Testis (tissue), 3 donors: ENCODE results near the gene ADK. TPM values are rescaled to one million over a fixed set of nuclear protein-coding genes. Genes with fewer than 3 reads are reported as not detected.
"Not testable (repeated sequence)": the region's sequence is repeated elsewhere in the genome, so short reads cannot be mapped to it uniquely, and the experiment has no call there.

Experiments used
- DNase-seq: peaks from one replicate; pipeline ENCODE4 v3.0.0-alpha.2; 2019
- H3K27ac ChIP-seq, 2 donors: fragments of 200-600 bp; sonication (generic); one replicate each; pipeline ENCODE4 v1.5.1; 2019
- H3K27me3 ChIP-seq: fragments of 200-600 bp; sonication (generic); one replicate; pipeline ENCODE4 v1.5.1; 2019
- H3K36me3 ChIP-seq: fragments of 200-600 bp; sonication (generic); one replicate; pipeline ENCODE4 v1.5.1; 2017; ENCODE audit warnings: low read depth; ENCODE audit errors: missing control alignments
- H3K4me1 ChIP-seq: fragments of 200-600 bp; sonication (generic); one replicate; pipeline ENCODE4 v1.5.1; 2019
- H3K4me3 ChIP-seq, 2 donors: fragments of 200-600 bp; sonication (generic); one replicate each; pipeline ENCODE4 v1.5.1; 2017 to 2019
- H3K9me3 ChIP-seq: fragments of 200-600 bp; sonication (generic); one replicate; pipeline ENCODE4 v1.5.1; 2017
- POLR2A ChIP-seq: fragments of 450-650 bp; IDR thresholded peaks from one replicate; pipeline ENCODE4 v1.6.1; 2017; ENCODE audit warnings: antibody characterized with exemption, mild to moderate bottlenecking, moderate library complexity
- WGBS, 2 donors: methylation state at CpG; one replicate each; pipeline ENCODE4 v1.1.5; 2018; 5-methylcytosine and 5-hydroxymethylcytosine counted together
- intact Hi-C: fragments of 100-400 bp; cut with DNase I; formaldehyde crosslinking; loops from one replicate; pipeline ENCODE4 v1.15.1; 2023; ENCODE audit warnings: low total_unique reads
- polyA plus RNA-seq: library from polyadenylated mRNA; stranded (reverse); fragments of 350-450 nt; fragmentation: Illumina TruSeq; extraction: RNeasy Lipid Tissue Mini Kit (QIAGEN cat#74804); gene quantifications from one replicate; pipeline ENCODE4 v1.2.3, GENCODE V29; 2014; ENCODE audit warnings: low read depth, low replicate concordance; ENCODE audit not compliant: insufficient read depth
- total RNA-seq, 2 donors: library from RNA; depleted of rRNA; stranded (reverse); fragments of >200 nt; gene quantifications; one replicate each; pipeline ENCODE4 v1.2.3, GENCODE V29; 2016
- TF ChIP-seq, protein P1 (sequence below), 3 experiments: fragments of 450-650 bp in 2 of 3; fragments of 200-600 bp in 1 of 3; sonication (generic) in 1 of 3; IDR thresholded peaks; one replicate each; pipeline ENCODE4 v1.5.1; 2016 to 2019; ENCODE audit warnings: antibody characterized with exemption in 3 of 3, mild to moderate bottlenecking in 2 of 3, moderate library complexity in 1 of 3

The ADK gene
- total and polyA plus RNA-seq, 3 donors from 2014 or later: 23.3 to 61.8 (median 55.3) TPM

DNA sequence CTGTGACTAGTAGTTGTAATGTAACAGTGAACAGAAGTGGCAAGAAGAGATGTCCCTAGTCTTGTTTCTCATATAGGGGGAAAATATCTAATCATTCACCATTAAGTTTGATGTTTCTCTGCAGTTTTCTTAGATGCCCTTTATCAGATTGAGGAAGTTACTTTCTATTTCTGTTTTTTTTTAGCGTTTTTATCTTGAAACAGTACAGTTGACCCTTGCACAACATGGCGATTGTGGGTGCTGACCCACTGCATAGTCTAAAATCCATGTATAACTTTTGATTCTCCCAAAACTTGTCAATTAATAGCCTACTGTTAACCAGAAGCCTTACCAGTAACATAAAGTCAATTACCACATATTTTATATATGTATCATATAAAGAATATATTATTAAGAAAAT is 192.0 kb downstream of the ADK start:
- 82% methylated on average over 2 of the region's 2 CpGs for WGBS, 2 donors
- Histone ChIP-seq H3K4me3 (no peak overlapping the region), H3K36me3 (no peaks in the 10 kb centered on the region), H3K4me1 (no peaks in the 10 kb centered on the region), H3K9me3 (no peaks in the 10 kb centered on the region), H3K27me3 (no peaks in the 10 kb centered on the region), H3K27ac (no peak overlapping the region)
- no peak for DNase-seq
- intact Hi-C loops: no loop called here
- TF ChIP-seq POLR2A: no peak
- TF ChIP-seq, protein P1, sequence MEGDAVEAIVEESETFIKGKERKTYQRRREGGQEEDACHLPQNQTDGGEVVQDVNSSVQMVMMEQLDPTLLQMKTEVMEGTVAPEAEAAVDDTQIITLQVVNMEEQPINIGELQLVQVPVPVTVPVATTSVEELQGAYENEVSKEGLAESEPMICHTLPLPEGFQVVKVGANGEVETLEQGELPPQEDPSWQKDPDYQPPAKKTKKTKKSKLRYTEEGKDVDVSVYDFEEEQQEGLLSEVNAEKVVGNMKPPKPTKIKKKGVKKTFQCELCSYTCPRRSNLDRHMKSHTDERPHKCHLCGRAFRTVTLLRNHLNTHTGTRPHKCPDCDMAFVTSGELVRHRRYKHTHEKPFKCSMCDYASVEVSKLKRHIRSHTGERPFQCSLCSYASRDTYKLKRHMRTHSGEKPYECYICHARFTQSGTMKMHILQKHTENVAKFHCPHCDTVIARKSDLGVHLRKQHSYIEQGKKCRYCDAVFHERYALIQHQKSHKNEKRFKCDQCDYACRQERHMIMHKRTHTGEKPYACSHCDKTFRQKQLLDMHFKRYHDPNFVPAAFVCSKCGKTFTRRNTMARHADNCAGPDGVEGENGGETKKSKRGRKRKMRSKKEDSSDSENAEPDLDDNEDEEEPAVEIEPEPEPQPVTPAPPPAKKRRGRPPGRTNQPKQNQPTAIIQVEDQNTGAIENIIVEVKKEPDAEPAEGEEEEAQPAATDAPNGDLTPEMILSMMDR (IDR thresholded peaks at IDR 0.05): no peak

DNA sequence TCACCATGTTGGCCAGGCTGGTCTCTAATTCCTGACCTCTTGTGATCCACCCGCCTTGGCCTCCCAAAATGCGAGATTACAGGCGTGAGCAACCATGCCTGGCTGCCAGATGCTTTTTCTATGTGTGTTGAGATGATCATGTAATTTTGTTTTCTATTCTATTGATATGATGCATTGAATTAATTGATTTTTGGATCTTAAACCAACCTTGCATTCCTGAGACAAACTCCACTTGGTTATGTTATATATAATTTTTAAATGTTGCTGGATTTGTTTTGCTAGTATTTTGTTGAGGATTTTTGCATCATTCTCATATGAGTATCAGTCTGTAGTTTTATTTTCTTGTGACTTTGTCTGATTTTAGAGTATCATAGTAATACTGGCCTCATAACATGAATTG is 192.8 kb downstream of the ADK start:
- TF ChIP-seq, protein P1 (IDR thresholded peaks at IDR 0.05): no peak
- DNase-seq: no peak
- H3K27ac ChIP-seq: no peak overlapping the region
- 96 to 98% methylated on average over 3 of the region's 3 CpGs for WGBS, 2 donors
- no peak overlapping the region for H3K4me3 ChIP-seq
- H3K36me3 ChIP-seq: no peaks in the 10 kb centered on the region
- intact Hi-C loops: no loop called here
- H3K27me3 ChIP-seq: no peaks in the 10 kb centered on the region
- H3K4me1 ChIP-seq: no peaks in the 10 kb centered on the region
- H3K9me3 ChIP-seq: no peaks in the 10 kb centered on the region

DNA sequence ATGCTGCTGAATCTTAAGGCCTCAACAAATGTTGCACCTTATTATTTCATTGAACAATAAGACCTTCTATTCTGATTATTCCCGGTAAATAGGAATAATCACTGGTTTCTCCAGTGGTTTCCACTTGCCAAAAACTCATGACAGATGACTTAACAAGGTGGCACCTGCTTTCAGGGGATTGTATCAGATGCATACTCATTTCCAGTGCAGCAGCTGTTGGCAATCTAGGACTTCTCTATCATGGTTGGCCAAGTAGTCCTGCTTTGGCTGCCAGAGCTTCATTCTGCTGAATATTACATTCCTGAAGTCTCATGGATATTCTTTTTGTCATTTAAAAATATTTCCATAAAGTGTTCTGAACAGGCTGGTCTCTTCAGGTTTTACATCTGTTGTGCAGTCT is 193.3 kb downstream of the ADK start:
- TF ChIP-seq, protein P1 (IDR thresholded peaks at IDR 0.05): no peak
- TF ChIP-seq POLR2A: no peak
- Histone ChIP-seq H3K4me1 (no peaks in the 10 kb centered on the region), H3K27ac (no peak overlapping the region), H3K27me3 (no peaks in the 10 kb centered on the region), H3K36me3 (no peaks in the 10 kb centered on the region), H3K9me3 (no peaks in the 10 kb centered on the region), H3K4me3 (no peak overlapping the region)
- intact Hi-C loops: no loop called here
- 95 to 100% methylated on average over 1 of the region's 1 CpG for WGBS, 2 donors
- no peak for DNase-seq

DNA sequence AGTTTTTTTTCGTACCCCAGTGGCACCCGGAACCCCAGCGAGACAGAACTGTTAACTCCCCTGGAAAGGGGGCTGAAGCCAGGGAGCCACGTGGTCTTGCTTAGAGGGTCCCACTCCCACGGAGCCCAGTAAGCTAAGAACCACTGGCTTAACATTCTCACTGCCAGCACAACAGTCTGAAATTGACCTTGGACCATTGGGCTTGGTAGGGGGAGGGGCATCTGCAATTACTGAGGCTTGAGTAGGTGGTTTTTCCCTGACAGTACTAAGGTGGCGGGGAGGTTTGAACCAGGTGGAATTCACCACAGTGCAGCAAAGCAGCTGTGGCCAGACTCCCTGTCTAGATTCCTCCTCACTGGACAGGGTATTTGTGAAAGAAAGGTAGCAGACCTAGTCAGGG is 196.5 kb downstream of the ADK start:
- H3K27ac ChIP-seq: no peak overlapping the region
- no peaks in the 10 kb centered on the region for H3K27me3 ChIP-seq
- H3K4me3 ChIP-seq: no peak overlapping the region
- WGBS, 2 donors: 86 to 87% methylated on average over 6 of the region's 6 CpGs
- no peaks in the 10 kb centered on the region for H3K4me1 ChIP-seq
- no peaks in the 10 kb centered on the region for H3K9me3 ChIP-seq
- TF ChIP-seq, protein P1 (IDR thresholded peaks at IDR 0.05): no peak
- no peak for TF ChIP-seq POLR2A
- intact Hi-C loops: no loop called here
- no peaks in the 10 kb centered on the region for H3K36me3 ChIP-seq
- no peak for DNase-seq

DNA sequence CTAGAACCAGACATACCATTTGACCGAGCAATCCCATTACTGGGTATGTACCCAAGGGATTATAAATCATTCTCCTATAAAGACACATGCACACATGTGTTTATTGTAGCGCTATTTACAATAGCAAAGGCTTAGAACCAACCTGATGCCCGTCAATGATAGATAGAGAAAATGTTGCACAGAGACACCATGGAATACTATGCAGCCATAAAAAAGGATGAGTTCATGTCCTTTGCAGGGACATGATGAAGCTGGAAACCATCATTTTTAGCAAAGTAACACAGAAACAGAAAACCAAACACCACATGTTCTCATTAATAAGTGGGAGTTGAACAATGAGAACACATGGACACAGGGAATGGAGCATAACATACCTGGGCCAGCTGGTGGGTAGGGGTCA is 202.0 kb downstream of the ADK start:
- H3K4me3 ChIP-seq, intact Hi-C loops, H3K27ac ChIP-seq, H3K27me3 ChIP-seq, H3K36me3 ChIP-seq, H3K4me1 ChIP-seq, DNase-seq, H3K9me3 ChIP-seq: not testable (repeated sequence)
- 93 to 97% methylated on average over 3 of the region's 3 CpGs for WGBS, 2 donors
